Glomerular visceral epithelial cell (primary cell): Measurements from ENCODE around the gene GIN1.

Experiments
- DNase-seq: peaks from one replicate; pipeline ENCODE4 v3.0.0-alpha.2; 2016; ENCODE audit errors: extremely low spot score

GIN1 gene

DNA sequence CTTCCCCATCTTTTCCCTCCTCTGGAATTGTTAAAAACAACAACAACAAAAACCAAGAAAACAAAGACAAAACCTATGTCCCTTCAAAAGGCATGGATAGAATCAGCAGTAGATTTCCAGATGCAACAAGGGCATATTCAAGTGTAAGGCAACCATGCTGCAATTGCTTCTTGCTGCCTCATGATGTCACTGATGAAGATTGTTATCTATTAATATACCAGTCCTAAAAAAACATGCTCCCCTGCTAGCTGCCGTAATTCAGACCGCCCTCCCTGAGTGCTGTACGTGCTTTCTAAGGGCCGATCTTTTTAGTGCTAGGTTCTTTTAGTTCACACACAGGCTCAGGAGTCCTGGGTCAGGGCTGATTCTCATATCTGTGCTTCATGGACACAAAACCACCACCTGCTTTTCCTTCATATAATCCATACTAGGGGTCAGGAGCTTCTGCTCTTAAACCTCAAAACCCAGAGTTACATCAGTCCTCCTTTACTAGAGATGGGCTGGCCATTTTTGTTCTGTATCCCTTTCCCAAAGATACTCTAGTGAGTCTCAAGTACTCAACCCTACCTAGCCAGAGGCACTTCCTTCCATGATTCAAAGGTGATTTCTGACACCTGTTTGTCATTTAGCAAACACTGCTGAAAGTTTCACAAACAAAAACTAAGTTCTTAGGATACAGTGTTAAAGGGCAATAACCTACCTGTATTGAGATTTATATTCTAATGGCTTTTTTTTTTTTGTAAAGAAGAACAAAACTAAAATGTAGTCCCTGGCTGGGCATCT, 82.1 kb downstream of the GIN1 start:
- no peak for DNase-seq

DNA sequence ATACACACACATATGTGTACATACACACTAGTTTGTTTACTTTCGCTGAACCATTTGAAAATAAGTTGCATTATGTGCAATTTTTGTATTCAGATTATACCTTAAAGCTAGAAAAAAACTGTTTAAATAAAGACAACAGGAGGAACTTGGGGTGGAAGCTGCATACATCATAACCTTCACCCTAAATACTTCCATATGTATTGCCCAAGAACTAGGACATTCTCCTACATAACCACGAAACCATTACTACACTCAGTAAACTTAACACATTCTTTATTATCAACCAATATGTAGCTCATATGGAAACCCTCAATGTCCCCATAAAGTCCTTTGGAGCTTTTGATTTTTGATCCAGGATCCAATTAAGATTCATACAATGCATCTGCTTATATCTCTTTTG, 83.3 kb downstream of the GIN1 start:
- DNase-seq, result no peak
